Endothelial cell of umbilical vein (primary cell): ENCODE measurements around the gene RING1.

Experiments used
- EZH2 ChIP-seq: IDR thresholded peaks from 2 replicates; pipeline ENCODE4 v1.6.1; 2012; ENCODE audit warnings: borderline replicate concordance, low read depth, mild to moderate bottlenecking, moderate library complexity, low read length, inconsistent platforms; ENCODE audit not compliant: severe bottlenecking
- FOS ChIP-seq: IDR thresholded peaks from 2 replicates; pipeline ENCODE4 v1.6.1; 2011; ENCODE audit warnings: mild to moderate bottlenecking, low read length, moderate library complexity, borderline replicate concordance; ENCODE audit not compliant: insufficient read depth
- GATA2 ChIP-seq: IDR thresholded peaks from 2 replicates; pipeline ENCODE4 v1.7.0; 2011; ENCODE audit warnings: low read depth, mild to moderate bottlenecking, moderate library complexity, mixed read lengths, low read length; ENCODE audit not compliant: insufficient read length, insufficient read depth
- JUN ChIP-seq: IDR thresholded peaks from 2 replicates; pipeline ENCODE4 v1.6.1; 2011; ENCODE audit warnings: borderline replicate concordance, low read depth; ENCODE audit not compliant: insufficient read length, insufficient read depth
- MYC ChIP-seq: IDR thresholded peaks from one replicate; pipeline ENCODE4 v1.6.1; 2011; ENCODE audit warnings: mild to moderate bottlenecking, low read depth, low read length
- POLR2A ChIP-seq: IDR thresholded peaks from 2 replicates; pipeline ENCODE4 v1.6.1; 2012; ENCODE audit warnings: low read depth, mild to moderate bottlenecking, control low read depth, low read length
- POLR2AphosphoS5 ChIP-seq: IDR thresholded peaks from 2 replicates; pipeline ENCODE4 v1.6.1; 2012; ENCODE audit warnings: low read depth, mild to moderate bottlenecking, control low read depth, low read length, moderate library complexity; ENCODE audit not compliant: insufficient read depth
- TF ChIP-seq, protein P1 (sequence below), 2 donors: IDR thresholded peaks; 1 replicate in 1 of 2; 2 replicates in 1 of 2; pipeline ENCODE4 v1.5.1; 2011; ENCODE audit warnings: low read length in 2 of 2, mild to moderate bottlenecking in 2 of 2, moderate library complexity in 2 of 2, control low read depth in 1 of 2, inconsistent platforms in 1 of 2, low read depth in 1 of 2; ENCODE audit not compliant: insufficient read depth in 1 of 2; ENCODE audit errors: extremely low read depth in 1 of 2
- TF ChIP-seq, protein P2 (sequence below): IDR thresholded peaks from 2 replicates; pipeline ENCODE4 v1.6.1; 2011; ENCODE audit not compliant: insufficient read depth, insufficient read length

DNA sequence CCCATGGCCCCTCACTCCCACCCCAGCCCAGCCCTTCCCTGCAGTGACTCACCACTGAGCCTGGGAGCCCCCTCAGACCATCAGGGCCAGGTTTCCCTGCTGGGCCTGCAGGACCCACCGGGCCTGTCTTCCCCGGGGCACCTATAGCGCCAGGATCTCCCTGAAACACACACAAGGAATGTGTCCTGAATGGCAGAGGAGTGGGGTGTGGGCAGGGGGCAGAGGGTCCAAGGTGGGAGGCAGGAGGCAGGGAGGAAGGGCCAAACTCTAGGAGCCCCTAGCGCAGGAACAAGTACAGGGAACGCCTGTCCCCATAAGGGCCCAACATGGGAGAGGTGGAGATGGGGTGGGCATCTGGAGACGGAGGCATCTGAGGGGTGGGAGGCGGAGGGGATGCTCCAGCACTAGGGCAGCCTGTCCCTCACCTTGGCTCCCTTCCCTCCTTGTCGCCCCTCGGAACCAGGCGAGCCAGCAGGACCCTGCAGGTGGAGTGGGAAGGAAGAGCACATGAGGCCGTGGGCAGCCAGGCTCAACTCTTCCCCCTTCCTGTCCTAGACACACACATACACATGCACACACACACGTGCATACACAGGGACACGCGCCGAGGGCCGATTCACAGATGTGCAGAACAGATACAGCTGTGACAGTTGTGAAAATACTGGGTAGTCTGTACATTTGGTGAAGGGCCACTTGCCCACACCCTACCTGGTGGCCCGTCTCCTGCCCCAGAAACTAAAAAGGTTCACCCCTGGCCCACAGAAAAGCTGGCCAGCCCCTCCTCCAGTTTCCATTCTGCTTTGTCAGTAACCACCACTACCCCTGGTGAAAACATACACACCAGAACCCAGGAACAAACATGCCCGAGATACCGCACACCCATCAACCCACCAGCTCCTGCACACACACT is 40.7 kb upstream of the RING1 start:
- TF ChIP-seq, protein P1, sequence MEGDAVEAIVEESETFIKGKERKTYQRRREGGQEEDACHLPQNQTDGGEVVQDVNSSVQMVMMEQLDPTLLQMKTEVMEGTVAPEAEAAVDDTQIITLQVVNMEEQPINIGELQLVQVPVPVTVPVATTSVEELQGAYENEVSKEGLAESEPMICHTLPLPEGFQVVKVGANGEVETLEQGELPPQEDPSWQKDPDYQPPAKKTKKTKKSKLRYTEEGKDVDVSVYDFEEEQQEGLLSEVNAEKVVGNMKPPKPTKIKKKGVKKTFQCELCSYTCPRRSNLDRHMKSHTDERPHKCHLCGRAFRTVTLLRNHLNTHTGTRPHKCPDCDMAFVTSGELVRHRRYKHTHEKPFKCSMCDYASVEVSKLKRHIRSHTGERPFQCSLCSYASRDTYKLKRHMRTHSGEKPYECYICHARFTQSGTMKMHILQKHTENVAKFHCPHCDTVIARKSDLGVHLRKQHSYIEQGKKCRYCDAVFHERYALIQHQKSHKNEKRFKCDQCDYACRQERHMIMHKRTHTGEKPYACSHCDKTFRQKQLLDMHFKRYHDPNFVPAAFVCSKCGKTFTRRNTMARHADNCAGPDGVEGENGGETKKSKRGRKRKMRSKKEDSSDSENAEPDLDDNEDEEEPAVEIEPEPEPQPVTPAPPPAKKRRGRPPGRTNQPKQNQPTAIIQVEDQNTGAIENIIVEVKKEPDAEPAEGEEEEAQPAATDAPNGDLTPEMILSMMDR (IDR thresholded peaks at IDR 0.05; ENCODE audit: extremely low read depth in 1 of 2, insufficient read depth in 1 of 2, low read depth in 1 of 2, low read length in 2 of 2) = no peak
- TF ChIP-seq POLR2A (no peak), EZH2 (no peak), POLR2AphosphoS5 (no peak), GATA2 (no peak), MYC (no peak), JUN (no peak), FOS (no peak)
- TF ChIP-seq, protein P2, sequence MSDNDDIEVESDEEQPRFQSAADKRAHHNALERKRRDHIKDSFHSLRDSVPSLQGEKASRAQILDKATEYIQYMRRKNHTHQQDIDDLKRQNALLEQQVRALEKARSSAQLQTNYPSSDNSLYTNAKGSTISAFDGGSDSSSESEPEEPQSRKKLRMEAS = no peak
